Measurements from ENCODE around the gene STT3B. TPM values are rescaled to one million over a fixed set of nuclear protein-coding genes. Genes with fewer than 3 reads are reported as not detected.

The STT3B gene
- total RNA-seq, 2 experiments from 2014 or later: 93.5 to 122 TPM

DNA sequence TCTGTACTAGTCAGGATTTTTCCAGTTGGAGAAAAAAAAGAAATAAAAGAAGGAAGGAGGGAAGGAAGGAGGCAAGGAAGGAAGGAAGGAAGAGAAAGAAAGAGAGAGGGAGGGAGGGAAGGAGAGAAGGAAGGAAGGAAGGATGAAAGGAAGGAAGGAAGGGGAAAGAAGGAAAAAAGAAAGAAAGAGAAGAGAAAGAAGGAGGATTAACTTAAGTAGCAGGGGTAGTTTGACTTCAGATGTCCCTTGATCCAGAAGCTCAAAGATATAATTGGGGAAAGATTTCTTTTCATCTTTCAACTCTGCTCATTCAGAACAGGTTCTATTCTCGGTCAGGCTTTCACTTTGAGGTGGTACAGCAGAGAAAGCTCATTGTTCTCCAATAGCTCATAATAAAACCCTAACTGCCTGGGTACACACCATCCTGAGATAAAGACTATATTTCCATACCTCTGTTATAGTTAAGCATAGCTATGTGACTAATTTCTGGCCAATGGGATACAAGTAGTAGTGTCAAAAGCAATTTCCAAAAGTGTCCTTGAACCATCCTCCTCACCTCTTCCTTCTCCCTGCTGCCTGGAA, 23.5 kb upstream of the STT3B start:
- DNase-seq (ENCODE audit: low spot score): no peak
- no peaks in the 10 kb centered on the region for H3K9me2 ChIP-seq (ENCODE audit: insufficient read depth, low read length)
- ChIA-PET POLR2A (interaction anchor here (0.6 to 0.7 kb wide), 2 partner anchors 23 to 125 kb away, joined by 3 read pairs; no protein-coding TSS in a partner anchor), CTCF (ENCODE audit: unreplicated experiment) (no interaction called here)
- intact Hi-C loops (cut with micrococcal nuclease; ENCODE audit: unreplicated experiment): no loop called here
- BruUV-seq (replicated peaks): no TSS peak
- no peak overlapping the region for H3K4me2 ChIP-seq (ENCODE audit: low read length)
- H4K20me1 ChIP-seq (ENCODE audit: insufficient read depth, low read length): no peaks in the 10 kb centered on the region
- H3K4me1 ChIP-seq (ENCODE audit: insufficient read depth, low read length, poor library complexity, severe bottlenecking): peaks cover 12% of the 10 kb centered on the region
- no peaks in the 10 kb centered on the region for H3K79me2 ChIP-seq (ENCODE audit: insufficient read depth, low read depth, low read length)
- no peak overlapping the region for H3K4me3 ChIP-seq (ENCODE audit: low read depth, low read length, poor library complexity, severe bottlenecking)
- no peak overlapping the region for H2AFZ ChIP-seq (ENCODE audit: low read length)
- no peak for TF ChIP-seq EZH2phosphoT487 (IDR thresholded peaks at IDR 0.05; ENCODE audit: borderline replicate concordance, low read depth, low read length)
- TF ChIP-seq, protein P1, sequence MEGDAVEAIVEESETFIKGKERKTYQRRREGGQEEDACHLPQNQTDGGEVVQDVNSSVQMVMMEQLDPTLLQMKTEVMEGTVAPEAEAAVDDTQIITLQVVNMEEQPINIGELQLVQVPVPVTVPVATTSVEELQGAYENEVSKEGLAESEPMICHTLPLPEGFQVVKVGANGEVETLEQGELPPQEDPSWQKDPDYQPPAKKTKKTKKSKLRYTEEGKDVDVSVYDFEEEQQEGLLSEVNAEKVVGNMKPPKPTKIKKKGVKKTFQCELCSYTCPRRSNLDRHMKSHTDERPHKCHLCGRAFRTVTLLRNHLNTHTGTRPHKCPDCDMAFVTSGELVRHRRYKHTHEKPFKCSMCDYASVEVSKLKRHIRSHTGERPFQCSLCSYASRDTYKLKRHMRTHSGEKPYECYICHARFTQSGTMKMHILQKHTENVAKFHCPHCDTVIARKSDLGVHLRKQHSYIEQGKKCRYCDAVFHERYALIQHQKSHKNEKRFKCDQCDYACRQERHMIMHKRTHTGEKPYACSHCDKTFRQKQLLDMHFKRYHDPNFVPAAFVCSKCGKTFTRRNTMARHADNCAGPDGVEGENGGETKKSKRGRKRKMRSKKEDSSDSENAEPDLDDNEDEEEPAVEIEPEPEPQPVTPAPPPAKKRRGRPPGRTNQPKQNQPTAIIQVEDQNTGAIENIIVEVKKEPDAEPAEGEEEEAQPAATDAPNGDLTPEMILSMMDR (conservative IDR thresholded peaks at IDR 0.05; ENCODE audit: low read length): no peak
- no peaks in the 10 kb centered on the region for H3K9me3 ChIP-seq (ENCODE audit: low read length)
- H3K36me3 ChIP-seq (ENCODE audit: insufficient read depth, low read length): no peaks in the 10 kb centered on the region
- no peak overlapping the region for H3K27ac ChIP-seq (ENCODE audit: low read depth, low read length, poor library complexity, severe bottlenecking)

DNA sequence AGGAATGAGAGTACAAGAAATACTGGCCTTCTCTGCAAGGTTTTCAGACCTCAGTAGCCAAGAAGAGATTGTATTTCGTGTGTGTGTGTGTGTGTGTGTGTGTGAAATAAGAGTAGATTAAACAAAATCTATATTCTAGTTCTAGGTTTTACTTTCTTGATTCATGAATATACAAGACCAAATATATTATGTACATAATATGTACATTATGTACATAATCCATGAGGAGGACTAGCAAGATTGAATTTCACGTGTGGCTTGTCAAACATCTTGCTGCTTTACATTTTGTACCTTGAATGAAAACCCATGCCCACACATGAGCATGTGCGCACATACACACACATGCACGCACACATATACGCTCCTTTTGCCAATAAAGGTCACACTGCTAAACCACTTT, 18.2 kb upstream of the STT3B start:
- CTCF ChIA-PET (ENCODE audit: unreplicated experiment): no interaction called here
- POLR2A ChIA-PET: interaction anchor here (1.5 kb wide), 1 partner anchor 11 kb away, joined by 3 read pairs; no protein-coding TSS in a partner anchor
- no peaks in the 10 kb centered on the region for H4K20me1 ChIP-seq (ENCODE audit: insufficient read depth, low read length)
- no peaks in the 10 kb centered on the region for H3K9me2 ChIP-seq (ENCODE audit: insufficient read depth, low read length)
- no TSS peak for BruUV-seq (replicated peaks)
- no peak for DNase-seq (ENCODE audit: low spot score)
- H3K36me3 ChIP-seq (ENCODE audit: insufficient read depth, low read length): no peaks in the 10 kb centered on the region
- H2AFZ ChIP-seq (ENCODE audit: low read length): no peak overlapping the region
- H3K4me1 ChIP-seq (ENCODE audit: insufficient read depth, low read length, poor library complexity, severe bottlenecking): no peaks in the 10 kb centered on the region
- intact Hi-C loops (cut with micrococcal nuclease; ENCODE audit: unreplicated experiment): no loop called here
- no peak overlapping the region for H3K27ac ChIP-seq (ENCODE audit: low read depth, low read length, poor library complexity, severe bottlenecking)
- no peak for TF ChIP-seq EZH2phosphoT487 (IDR thresholded peaks at IDR 0.05; ENCODE audit: borderline replicate concordance, low read depth, low read length)
- TF ChIP-seq, protein P1 (conservative IDR thresholded peaks at IDR 0.05; ENCODE audit: low read length): no peak
- H3K4me3 ChIP-seq (ENCODE audit: low read depth, low read length, poor library complexity, severe bottlenecking): no peak overlapping the region
- H3K9me3 ChIP-seq (ENCODE audit: low read length): no peaks in the 10 kb centered on the region
- no peak overlapping the region for H3K4me2 ChIP-seq (ENCODE audit: low read length)
- H3K79me2 ChIP-seq (ENCODE audit: insufficient read depth, low read depth, low read length): no peaks in the 10 kb centered on the region

DNA sequence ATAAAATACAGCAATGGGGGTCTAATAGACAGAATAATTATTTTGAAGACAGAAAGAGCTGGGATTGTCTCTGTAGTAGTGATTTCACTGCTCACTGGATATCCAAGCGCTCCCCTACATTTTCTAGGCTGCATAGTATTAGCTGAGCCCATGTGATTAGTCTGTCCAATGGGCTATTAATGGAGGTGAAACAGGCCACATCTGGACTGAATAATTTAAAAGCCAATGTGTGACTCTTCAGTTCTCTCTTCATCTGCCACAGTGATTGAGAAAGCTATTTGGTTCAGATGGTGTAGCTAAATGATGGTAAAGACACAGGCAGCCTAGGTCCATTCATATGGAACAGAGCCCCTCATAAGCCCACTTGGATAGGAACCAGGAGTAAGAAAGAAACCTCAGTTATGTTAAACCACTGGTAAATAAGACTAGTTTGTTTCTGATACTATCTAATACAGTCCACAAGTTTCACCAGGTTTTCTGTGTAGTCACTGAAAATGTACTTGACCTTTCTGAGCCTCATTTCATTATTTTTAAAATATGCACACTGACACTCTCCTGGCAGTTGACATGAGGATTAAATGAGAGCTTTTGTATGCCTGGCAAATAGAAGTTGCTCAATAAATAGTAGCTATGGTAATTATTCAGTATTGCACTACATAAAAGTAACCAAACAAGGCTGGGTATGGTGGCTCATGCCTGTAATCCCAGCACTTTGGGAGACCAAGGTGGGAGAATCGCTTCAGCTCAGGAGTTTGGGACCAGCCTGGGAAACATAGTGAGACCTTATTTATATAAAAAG, 17.0 kb upstream of the STT3B start:
- no peak overlapping the region for H2AFZ ChIP-seq (ENCODE audit: low read length)
- no peak overlapping the region for H3K27ac ChIP-seq (ENCODE audit: low read depth, low read length, poor library complexity, severe bottlenecking)
- TF ChIP-seq, protein P1 (conservative IDR thresholded peaks at IDR 0.05; ENCODE audit: low read length): no peak
- no peak for TF ChIP-seq EZH2phosphoT487 (IDR thresholded peaks at IDR 0.05; ENCODE audit: borderline replicate concordance, low read depth, low read length)
- no peaks in the 10 kb centered on the region for H4K20me1 ChIP-seq (ENCODE audit: insufficient read depth, low read length)
- no peaks in the 10 kb centered on the region for H3K36me3 ChIP-seq (ENCODE audit: insufficient read depth, low read length)
- ChIA-PET POLR2A (interaction anchor here (0.6 to 1.5 kb wide), 6 partner anchors 12 to 517 kb away, joined by 3 to 4 read pairs (median 4); no protein-coding TSS in a partner anchor), CTCF (ENCODE audit: unreplicated experiment) (no interaction called here)
- H3K79me2 ChIP-seq (ENCODE audit: insufficient read depth, low read depth, low read length): no peaks in the 10 kb centered on the region
- no peak overlapping the region for H3K4me2 ChIP-seq (ENCODE audit: low read length)
- no peak overlapping the region for H3K4me3 ChIP-seq (ENCODE audit: low read depth, low read length, poor library complexity, severe bottlenecking)
- intact Hi-C loops (cut with micrococcal nuclease; ENCODE audit: unreplicated experiment): no loop called here
- no peaks in the 10 kb centered on the region for H3K9me2 ChIP-seq (ENCODE audit: insufficient read depth, low read length)
- no peak for DNase-seq (ENCODE audit: low spot score)
- H3K4me1 ChIP-seq (ENCODE audit: insufficient read depth, low read length, poor library complexity, severe bottlenecking): no peaks in the 10 kb centered on the region
- no peaks in the 10 kb centered on the region for H3K9me3 ChIP-seq (ENCODE audit: low read length)
- no TSS peak for BruUV-seq (replicated peaks)
